HG03520 (cell line): ENCODE measurements around the gene STIM1.
"Not testable (repeated sequence)": the region's sequence is repeated elsewhere in the genome, so short reads cannot be mapped to it uniquely, and the experiment has no call there.

Source experiments
- ATAC-seq: cut with Tn5 transposase; IDR thresholded peaks from one replicate; pipeline ENCODE4 v1.9.1; 2021; ENCODE audit warnings: mild to moderate bottlenecking, moderate library complexity; ENCODE audit not compliant: unreplicated experiment

Gene STIM1

GRCh38 chr11:4016602-4017001 lies 161.1 kb downstream of the STIM1 start:
- not testable (repeated sequence) for ATAC-seq

GRCh38 chr11:4017129-4017528 lies 161.7 kb downstream of the STIM1 start:
- ATAC-seq: no peak

GRCh38 chr11:4018641-4019040 lies 163.2 kb downstream of the STIM1 start:
- ATAC-seq: no peak

- no peak for ATAC-seq
Measured at GRCh38 chr11:4019891-4020290, 164.4 kb downstream of the STIM1 start.

GRCh38 chr11:4022669-4023068 lies 167.2 kb downstream of the STIM1 start:
- no peak for ATAC-seq

GRCh38 chr11:4025248-4025966 lies 169.9 kb downstream of the STIM1 start:
- ATAC-seq: no peak

- no peak for ATAC-seq
Measured at GRCh38 chr11:4025967-4026324, 170.5 kb downstream of the STIM1 start.

- no peak for ATAC-seq
Measured at GRCh38 chr11:4026389-4026788, 170.9 kb downstream of the STIM1 start.

- no peak for ATAC-seq
Measured at GRCh38 chr11:4027746-4028145, 172.3 kb downstream of the STIM1 start.

GRCh38 chr11:4030197-4030596 lies 174.7 kb downstream of the STIM1 start:
- ATAC-seq: no peak

GRCh38 chr11:4032097-4032496 lies 176.6 kb downstream of the STIM1 start:
- no peak for ATAC-seq

GRCh38 chr11:4035985-4036384 lies 180.5 kb downstream of the STIM1 start:
- no peak for ATAC-seq

GRCh38 chr11:4039011-4039410 lies 183.5 kb downstream of the STIM1 start:
- no peak for ATAC-seq

GRCh38 chr11:4040461-4040860 lies 185.0 kb downstream of the STIM1 start:
- no peak for ATAC-seq

GRCh38 chr11:4041731-4042391 lies 186.4 kb downstream of the STIM1 start:
- no peak for ATAC-seq

- ATAC-seq: no peak
Measured at GRCh38 chr11:4044976-4045646, 189.6 kb downstream of the STIM1 start.

GRCh38 chr11:4048340-4048739 lies 192.9 kb downstream of the STIM1 start:
- no peak for ATAC-seq

- no peak for ATAC-seq
Measured at GRCh38 chr11:4049006-4049405, 193.5 kb downstream of the STIM1 start.

GRCh38 chr11:4050138-4050537 lies 194.7 kb downstream of the STIM1 start:
- no peak for ATAC-seq

GRCh38 chr11:4053200-4053599 lies 197.7 kb downstream of the STIM1 start:
- ATAC-seq: not testable (repeated sequence)

- ATAC-seq: no peak
Measured at GRCh38 chr11:4054643-4055042, 199.2 kb downstream of the STIM1 start.

GRCh38 chr11:4059424-4059823 lies 204.0 kb downstream of the STIM1 start:
- ATAC-seq: no peak
